T-cell (primary cell): ENCODE measurements around the gene TAF3. TPM values are rescaled to one million over a fixed set of nuclear protein-coding genes. Genes with fewer than 3 reads are reported as not detected.

Experiments used
- ATAC-seq, 4 experiments: fragments of 200-7000 bp in 3 of 4; fragments of 150-1000 bp in 1 of 4; cut with Tn5 transposase; replicated peaks in 1 of 4; 1 replicate in 3 of 4; 2 replicates in 1 of 4; pipeline ENCODE4 v1.10.0; 2021; ENCODE audit warnings: moderate library complexity in 3 of 4, mild to moderate bottlenecking in 2 of 4, moderate number of reproducible peaks in 1 of 4
- CTCF ChIA-PET, 2 donors: fragments of 300-600 bp; sonication (Branson Sonifier 250); formaldehyde crosslinking; loops; one replicate each; lab custom pipeline; 2022; ENCODE audit warnings: antibody characterized with exemption in 2 of 2; lab: Charles Lee
- POLR2A ChIA-PET, 2 donors: fragments of 300-600 bp; sonication (Branson Sonifier 250); formaldehyde crosslinking; loops; one replicate each; lab custom pipeline; 2022; ENCODE audit warnings: antibody characterized with exemption in 2 of 2; lab: Charles Lee
- DNase-seq, 35 experiments: peaks; one replicate each; pipeline versions ENCODE4 v3.0.0 to v3.0.0-alpha.2; 2013 to 2023
- H3K27ac ChIP-seq: one replicate; pipeline ENCODE4 v1.5.1; 2013; ENCODE audit warnings: low read length
- H3K27me3 ChIP-seq, 2 experiments: replicated peaks in 1 of 2; 1 replicate in 1 of 2; 2 replicates in 1 of 2; pipeline versions ENCODE4 v1.6.1 to v1.7.0; 2013; ENCODE audit warnings: low read length in 1 of 2, mixed read lengths in 1 of 2; ENCODE audit not compliant: control insufficient read depth in 2 of 2, insufficient read depth in 2 of 2; ENCODE audit errors: extremely low read depth in 1 of 2
- H3K36me3 ChIP-seq, 2 donors: 1 replicate in 1 of 2; 2 replicates in 1 of 2; pipeline versions ENCODE4 v1.6.1 to v1.7.0; 2013; ENCODE audit warnings: low read length in 1 of 2; ENCODE audit not compliant: control insufficient read depth in 2 of 2, insufficient read depth in 1 of 2; ENCODE audit errors: extremely low read depth in 1 of 2
- H3K4me1 ChIP-seq, 2 experiments: 1 replicate in 1 of 2; 2 replicates in 1 of 2; pipeline versions ENCODE4 v1.6.1 to v1.7.0; 2013; ENCODE audit warnings: low read length in 2 of 2, mixed read lengths in 1 of 2; ENCODE audit not compliant: insufficient read depth in 2 of 2, control insufficient read depth in 1 of 2; ENCODE audit errors: extremely low read depth in 1 of 2
- H3K4me3 ChIP-seq, 2 donors: 1 replicate in 1 of 2; 2 replicates in 1 of 2; pipeline versions ENCODE4 v1.5.1 to v1.7.0; 2013; ENCODE audit warnings: mild to moderate bottlenecking in 2 of 2, low read length in 1 of 2, moderate library complexity in 1 of 2; ENCODE audit not compliant: control insufficient read depth in 1 of 2; ENCODE audit errors: extremely low read depth in 1 of 2
- H3K9me3 ChIP-seq: 2 replicates; pipeline ENCODE4 v1.7.0; 2013
- H3K27ac Mint-ChIP-seq, 2 donors: one replicate each; pipeline ENCODE4 v1.8.0; 2020 to 2021; ENCODE audit warnings: mild to moderate bottlenecking in 2 of 2, mixed read lengths in 2 of 2
- H3K27me3 Mint-ChIP-seq, 2 donors: one replicate each; pipeline ENCODE4 v1.8.0; 2021 to 2022; ENCODE audit warnings: mixed read lengths in 2 of 2
- H3K36me3 Mint-ChIP-seq: one replicate; pipeline ENCODE4 v1.8.0; 2021; ENCODE audit warnings: mixed read lengths
- H3K4me1 Mint-ChIP-seq, 3 donors: one replicate each; pipeline ENCODE4 v1.8.0; 2020 to 2022; ENCODE audit warnings: mixed read lengths in 3 of 3, mild to moderate bottlenecking in 1 of 3
- H3K4me3 Mint-ChIP-seq, 3 donors: one replicate each; pipeline ENCODE4 v1.8.0; 2020 to 2022; ENCODE audit warnings: mild to moderate bottlenecking in 3 of 3, mixed read lengths in 3 of 3, moderate library complexity in 3 of 3
- H3K9me3 Mint-ChIP-seq, 3 donors: one replicate each; pipeline ENCODE4 v1.8.0; 2020 to 2022; ENCODE audit warnings: mixed read lengths in 3 of 3
- WGBS: methylation state at CpG from one replicate; pipeline ENCODE4 v1.1.5; 2013; ENCODE audit warnings: missing lambda C conversion rate; ENCODE audit not compliant: insufficient coverage; 5-methylcytosine and 5-hydroxymethylcytosine counted together
- total RNA-seq, 35 experiments: library from RNA in 6 of 35; stranded (reverse) in 6 of 35; fragments of 120-200 nt in 1 of 35; gene quantifications; one replicate each; pipeline versions ENCODE4 v1.2.1 to v1.2.4 and lab custom pipeline; 2013 to 2026

TAF3 gene
- total RNA-seq, 5 donors from 2014 or later (not counting 1 experiment from before 2014, with no cell fraction given), result 18.2 to 21.8 (median 20.0) TPM

- Mint-ChIP-seq H3K4me3 (no peak overlapping the region), H3K9me3 (no peaks in the 10 kb centered on the region), H3K27me3 (no peaks in the 10 kb centered on the region), H3K4me1 (peaks cover 2 to 13% (median 10%) of the 10 kb centered on the region in 3 donors), H3K36me3 (peaks cover 48% of the 10 kb centered on the region), H3K27ac (no peak overlapping the region)
- Histone ChIP-seq H3K4me3 (no peak overlapping the region), H3K4me1 (no peaks in the 10 kb centered on the region), H3K27ac (no peak overlapping the region), H3K27me3 (no peaks in the 10 kb centered on the region), H3K36me3 (peaks cover 6 to 22% of the 10 kb centered on the region in 2 donors), H3K9me3 (no peaks in the 10 kb centered on the region)
- no peak for ATAC-seq
- 90% methylated on average over 2 of the region's 2 CpGs for WGBS
- DNase-seq, result no peak
- POLR2A ChIA-PET, result no interaction called here
- CTCF ChIA-PET, result no interaction called here
Measured at GRCh38 chr10:7965457-7965856, 147.2 kb downstream of the TAF3 start.

DNA sequence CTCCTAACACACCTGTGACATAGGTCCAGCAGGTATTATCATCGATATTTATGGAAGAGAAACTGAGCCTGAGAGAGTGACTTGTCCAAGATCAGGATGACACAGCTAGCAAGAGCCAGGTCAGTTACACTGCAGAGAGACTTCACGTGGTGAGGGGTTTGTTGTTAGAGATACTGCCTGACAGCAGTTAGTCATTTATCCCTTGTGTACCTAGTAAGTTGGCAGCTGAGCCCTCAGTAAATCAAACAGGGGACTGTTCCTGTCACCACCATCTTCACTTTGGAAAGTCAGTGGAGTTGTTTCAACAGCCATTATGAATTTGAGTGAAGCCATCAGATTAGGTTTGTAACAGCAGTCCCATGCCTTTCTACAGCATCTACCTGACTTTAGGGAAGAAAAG is 148.7 kb downstream of the TAF3 start:
- Histone ChIP-seq H3K36me3 (peaks cover 6 to 22% of the 10 kb centered on the region in 2 donors), H3K4me3 (no peak overlapping the region), H3K9me3 (no peaks in the 10 kb centered on the region), H3K27ac (no peak overlapping the region), H3K4me1 (no peaks in the 10 kb centered on the region), H3K27me3 (no peaks in the 10 kb centered on the region)
- Mint-ChIP-seq H3K4me3 (no peak overlapping the region), H3K27me3 (no peaks in the 10 kb centered on the region), H3K36me3 (peaks cover 56% of the 10 kb centered on the region), H3K27ac (no peak overlapping the region), H3K9me3 (no peaks in the 10 kb centered on the region), H3K4me1 (peaks cover 2 to 13% (median 10%) of the 10 kb centered on the region in 3 donors)
- ChIA-PET CTCF (no interaction called here), POLR2A (no interaction called here)
- WGBS, result 100% methylated on average over 1 of the region's 2 CpGs
- ATAC-seq (no peak), DNase-seq (no peak)

DNA sequence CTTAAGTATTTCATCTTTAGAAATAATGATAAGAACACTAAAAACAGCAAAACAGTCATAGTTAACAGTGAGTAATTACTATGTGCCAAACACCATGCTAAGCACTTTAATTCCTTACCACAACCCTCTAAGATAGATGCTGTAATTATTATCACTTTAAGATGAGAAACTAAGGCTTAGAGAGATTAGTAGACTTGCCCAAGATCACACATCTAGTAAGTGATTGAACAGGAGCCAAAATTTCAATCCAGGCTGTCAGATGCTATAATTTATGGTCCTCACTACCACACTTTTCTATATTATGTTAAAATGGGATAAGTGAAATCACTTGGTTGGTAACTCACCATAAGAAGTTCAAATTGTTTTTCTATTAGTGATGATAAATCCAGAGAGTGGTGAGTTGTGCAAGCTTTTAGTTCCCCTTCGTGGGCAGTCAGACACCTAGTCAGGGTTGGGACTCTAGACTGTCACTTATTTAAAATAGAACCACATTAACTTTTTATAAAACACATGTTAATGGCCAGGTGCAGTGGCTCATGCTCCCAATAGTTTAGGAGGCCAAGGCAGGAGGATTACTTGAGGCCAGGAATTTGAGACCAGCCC is 150.3 kb downstream of the TAF3 start:
- DNase-seq (no peak), ATAC-seq (no peak)
- Histone ChIP-seq H3K27me3 (no peaks in the 10 kb centered on the region), H3K4me1 (no peaks in the 10 kb centered on the region), H3K36me3 (peaks cover 6 to 22% of the 10 kb centered on the region in 2 donors), H3K27ac (no peak overlapping the region), H3K9me3 (no peaks in the 10 kb centered on the region), H3K4me3 (no peak overlapping the region)
- no peaks in the 10 kb centered on the region for H3K27me3 Mint-ChIP-seq
- CTCF ChIA-PET, result interaction anchor here (0.6 kb wide), 2 partner anchors 29 to 132 kb away, joined by 3 to 5 read pairs; no protein-coding TSS in a partner anchor
- no peak overlapping the region for H3K4me3 Mint-ChIP-seq
- H3K4me1 Mint-ChIP-seq, result peaks cover 2 to 13% (median 10%) of the 10 kb centered on the region in 3 donors
- WGBS, result no CpG with 5 or more reads among the region's 1 CpG
- H3K27ac Mint-ChIP-seq, result no peak overlapping the region
- H3K9me3 Mint-ChIP-seq, result no peaks in the 10 kb centered on the region
- POLR2A ChIA-PET, result no interaction called here
- H3K36me3 Mint-ChIP-seq, result peaks cover 60% of the 10 kb centered on the region

- no peak overlapping the region for H3K4me3 ChIP-seq
- no peaks in the 10 kb centered on the region for H3K4me1 ChIP-seq
- 80% methylated on average over 3 of the region's 6 CpGs for whole genome bisulfite sequencing
- no peak overlapping the region for H3K27ac ChIP-seq
- ATAC-seq (no peak), DNase-seq (no peak)
- ChIA-PET CTCF (no interaction called here), POLR2A (no interaction called here)
- no peak overlapping the region for H3K27ac Mint-ChIP-seq
- peaks cover 55% of the 10 kb centered on the region for H3K36me3 Mint-ChIP-seq
- H3K36me3 ChIP-seq, result peaks cover 3 to 12% of the 10 kb centered on the region in 2 donors
- no peaks in the 10 kb centered on the region for H3K27me3 ChIP-seq
- H3K9me3 ChIP-seq, result no peaks in the 10 kb centered on the region
- peaks cover 2 to 12% (median 10%) of the 10 kb centered on the region in 3 donors for H3K4me1 Mint-ChIP-seq
- no peaks in the 10 kb centered on the region for H3K9me3 Mint-ChIP-seq
- no peak overlapping the region for H3K4me3 Mint-ChIP-seq
- no peaks in the 10 kb centered on the region for H3K27me3 Mint-ChIP-seq
Measured at GRCh38 chr10:7969623-7970022, 151.3 kb downstream of the TAF3 start.

DNA sequence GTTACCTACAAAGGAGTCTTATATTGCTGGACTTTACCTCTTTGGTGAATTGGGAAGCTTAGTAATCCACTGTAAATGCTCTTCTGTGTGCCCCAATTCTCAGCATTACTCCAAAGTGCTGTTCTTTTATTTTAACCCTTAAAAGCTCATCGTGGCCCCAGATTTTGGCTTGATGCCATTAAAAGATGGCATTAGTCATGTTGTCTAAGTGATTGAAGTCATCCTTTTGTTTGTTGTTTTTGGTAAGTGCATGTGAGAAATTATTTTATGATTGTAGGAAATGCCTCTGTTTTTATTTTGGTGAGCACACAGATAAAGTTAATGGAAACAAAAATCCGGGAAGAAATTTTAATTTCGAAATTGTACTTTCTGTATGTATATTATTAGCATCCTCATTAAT is 153.6 kb downstream of the TAF3 start:
- Histone ChIP-seq H3K27ac (no peak overlapping the region), H3K9me3 (no peaks in the 10 kb centered on the region), H3K36me3 (peaks cover 0 to 3% of the 10 kb centered on the region in 2 donors), H3K4me3 (no peak overlapping the region), H3K27me3 (no peaks in the 10 kb centered on the region), H3K4me1 (no peaks in the 10 kb centered on the region)
- no peak overlapping the region for H3K4me3 Mint-ChIP-seq
- H3K27me3 Mint-ChIP-seq, result no peaks in the 10 kb centered on the region
- WGBS, result no CpG with 5 or more reads among the region's 3 CpGs
- peaks cover 43% of the 10 kb centered on the region for H3K36me3 Mint-ChIP-seq
- no peaks in the 10 kb centered on the region for H3K9me3 Mint-ChIP-seq
- CTCF ChIA-PET, result interaction anchor here in 1 of 2 donors (0.6 to 0.7 kb wide), 3 partner anchors 30 to 650 kb away, joined by 3 to 5 read pairs (median 4); no protein-coding TSS in a partner anchor
- DNase-seq (no peak), ATAC-seq (no peak)
- no peak overlapping the region for H3K27ac Mint-ChIP-seq
- POLR2A ChIA-PET, result no interaction called here
- H3K4me1 Mint-ChIP-seq, result peaks cover 0 to 6% (median 2%) of the 10 kb centered on the region in 3 donors

GRCh38 chr10:7972367-7972766 is 154.1 kb downstream of the TAF3 start:
- no peaks in the 10 kb centered on the region for H3K27me3 Mint-ChIP-seq
- peaks cover 45% of the 10 kb centered on the region for H3K36me3 Mint-ChIP-seq
- H3K27ac Mint-ChIP-seq, result no peak overlapping the region
- no peaks in the 10 kb centered on the region for H3K9me3 ChIP-seq
- ChIA-PET POLR2A (no interaction called here), CTCF (interaction anchor here in 1 of 2 donors (0.5 to 0.6 kb wide), 2 partner anchors 32 to 531 kb away, joined by 3 to 4 read pairs; no protein-coding TSS in a partner anchor)
- H3K4me1 ChIP-seq, result no peaks in the 10 kb centered on the region
- no peak overlapping the region for H3K4me3 Mint-ChIP-seq
- H3K9me3 Mint-ChIP-seq, result no peaks in the 10 kb centered on the region
- no peak overlapping the region for H3K4me3 ChIP-seq
- WGBS, result no CpG with 5 or more reads among the region's 2 CpGs
- no peaks in the 10 kb centered on the region for H3K27me3 ChIP-seq
- no peak for ATAC-seq
- no peak for DNase-seq
- peaks cover 0 to 6% (median 2%) of the 10 kb centered on the region in 3 donors for H3K4me1 Mint-ChIP-seq
- peaks cover 0 to 3% of the 10 kb centered on the region in 2 donors for H3K36me3 ChIP-seq
- no peak overlapping the region for H3K27ac ChIP-seq
